NCI-H146 treated with DMSO at 0.1 percent for 48 hours (cell line): ENCODE results near the gene ALK.

Experiments used
- DNase-seq: peaks from one replicate; lab custom pipeline; 2025; ENCODE audit not compliant: unreplicated experiment; lab: John Stamatoyannopoulos, UW

Gene ALK

DNA sequence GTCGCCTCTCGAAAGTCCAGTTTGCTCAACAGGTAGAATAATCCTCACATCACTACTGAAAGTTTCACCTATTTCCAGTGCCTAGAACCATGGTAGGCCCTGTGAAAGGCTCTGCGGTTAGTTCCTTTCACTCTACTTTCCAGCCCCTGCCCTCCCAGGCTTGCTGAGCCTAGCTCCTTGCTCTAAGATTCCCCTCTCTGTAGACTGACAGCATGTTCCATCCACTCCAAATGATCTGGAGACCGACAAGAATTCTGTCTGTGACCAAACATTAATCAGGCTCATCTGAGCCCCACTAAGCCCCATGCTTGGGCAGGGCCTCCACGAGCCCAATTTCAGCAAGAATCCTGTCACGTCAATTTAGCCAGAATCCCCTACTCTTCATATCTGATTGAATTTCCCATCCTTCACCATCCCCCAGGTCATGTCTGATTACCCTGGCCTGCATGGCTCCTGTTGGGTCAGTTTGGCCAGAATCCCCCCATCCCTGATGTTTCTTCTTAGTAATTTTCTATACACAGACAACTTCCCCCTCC, 307.0 kb downstream of the ALK start:
- no peak for DNase-seq

DNA sequence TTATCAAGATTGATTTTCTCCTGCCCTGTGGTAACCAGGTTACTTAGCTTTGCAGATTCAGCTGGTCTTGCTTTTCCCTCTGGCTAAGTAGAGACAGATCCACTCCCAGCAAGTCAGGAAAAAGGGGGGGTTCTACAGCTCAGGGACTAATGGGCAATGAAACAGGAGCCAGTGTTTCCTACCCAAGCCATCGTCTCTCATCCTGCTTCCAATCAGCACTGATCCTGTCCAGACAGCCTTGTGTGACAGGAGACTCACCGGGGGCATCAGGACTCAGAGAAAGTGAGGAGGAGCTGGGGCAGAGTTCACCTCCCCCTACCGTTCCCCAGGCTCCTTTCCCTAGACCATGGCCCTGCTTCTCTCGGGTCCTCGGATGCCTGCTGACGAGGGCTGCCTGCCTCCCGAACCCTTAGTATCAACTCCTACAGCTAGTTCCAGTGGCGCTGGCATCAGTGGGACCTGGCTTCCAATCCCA, 307.6 kb downstream of the ALK start:
- DNase-seq = no peak

DNA sequence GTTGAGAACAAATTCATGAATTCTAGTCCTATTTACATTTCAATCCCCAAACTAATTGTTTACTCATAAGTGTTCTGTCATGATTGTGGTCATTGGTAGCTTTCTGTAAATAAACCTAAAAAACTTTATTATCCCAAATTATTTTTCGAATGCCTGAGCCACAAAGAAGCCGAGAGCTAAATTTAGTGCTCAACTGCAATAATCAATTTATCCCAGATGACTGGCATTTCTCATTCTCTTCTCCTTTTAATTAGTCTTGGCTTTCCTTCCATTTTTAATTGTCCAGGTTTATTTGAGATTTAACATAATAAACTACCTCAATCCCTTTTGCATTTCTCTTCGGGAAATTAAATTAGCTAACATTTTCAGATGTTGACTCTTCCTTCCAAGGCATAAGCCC, 308.3 kb downstream of the ALK start:
- DNase-seq = no peak

DNA sequence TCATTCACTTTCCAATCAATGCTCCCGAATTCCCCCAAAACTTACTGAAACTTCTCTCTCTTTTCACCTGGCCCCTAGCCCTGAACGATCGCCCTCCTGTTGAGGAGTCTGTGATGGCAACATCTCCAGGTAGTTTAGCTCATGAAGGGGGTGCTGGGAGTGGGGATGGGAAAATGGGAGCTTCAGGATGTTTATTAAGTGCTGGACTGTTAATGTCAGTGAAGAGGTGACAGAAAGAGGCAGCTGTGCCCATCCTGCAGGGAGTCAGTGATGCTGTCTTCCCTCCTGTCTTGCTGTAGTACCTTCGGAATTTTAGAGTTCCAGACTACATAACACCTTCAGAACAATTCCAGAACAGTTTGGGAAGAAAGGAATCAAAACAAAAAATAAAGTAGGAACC, 308.8 kb downstream of the ALK start:
- no peak for DNase-seq

DNA sequence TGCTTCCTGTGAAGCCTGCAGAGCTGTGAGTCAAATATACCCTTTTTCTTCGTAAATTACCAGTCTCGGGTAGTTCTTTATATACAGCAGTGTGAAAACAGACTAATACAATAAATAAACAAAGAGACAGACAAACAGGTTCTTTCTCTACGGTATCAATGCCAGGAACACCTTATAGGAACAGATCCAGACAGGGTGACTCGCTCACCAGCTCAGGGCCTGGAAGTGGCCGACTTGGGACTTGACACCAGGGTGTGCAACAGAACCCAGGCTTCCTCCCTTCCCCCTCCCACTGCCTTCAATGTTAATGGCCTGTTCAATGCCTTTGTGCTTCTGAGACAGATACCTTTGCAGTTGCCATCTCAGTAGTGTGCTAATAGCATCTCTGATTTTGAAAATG, 309.5 kb downstream of the ALK start:
- no peak for DNase-seq

DNA sequence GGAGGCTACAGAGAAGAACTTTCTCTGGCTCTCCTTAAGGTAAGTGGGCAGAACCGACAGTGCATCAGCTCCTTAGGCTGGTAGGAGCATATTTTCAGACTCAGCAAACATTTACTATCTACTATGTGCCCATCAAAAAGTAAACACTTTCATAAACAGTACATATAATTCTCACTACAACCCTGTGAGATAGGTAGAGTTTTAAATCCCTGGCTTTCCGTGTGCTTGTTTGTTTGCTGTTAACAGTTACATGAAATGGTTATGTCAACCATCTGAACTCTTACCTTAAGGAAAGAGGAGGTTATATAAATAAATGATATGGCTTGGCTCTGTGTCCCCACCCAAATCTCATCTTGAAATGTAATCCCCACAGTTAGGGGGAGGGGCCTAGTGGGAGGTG, 310.1 kb downstream of the ALK start:
- DNase-seq = no peak

DNA sequence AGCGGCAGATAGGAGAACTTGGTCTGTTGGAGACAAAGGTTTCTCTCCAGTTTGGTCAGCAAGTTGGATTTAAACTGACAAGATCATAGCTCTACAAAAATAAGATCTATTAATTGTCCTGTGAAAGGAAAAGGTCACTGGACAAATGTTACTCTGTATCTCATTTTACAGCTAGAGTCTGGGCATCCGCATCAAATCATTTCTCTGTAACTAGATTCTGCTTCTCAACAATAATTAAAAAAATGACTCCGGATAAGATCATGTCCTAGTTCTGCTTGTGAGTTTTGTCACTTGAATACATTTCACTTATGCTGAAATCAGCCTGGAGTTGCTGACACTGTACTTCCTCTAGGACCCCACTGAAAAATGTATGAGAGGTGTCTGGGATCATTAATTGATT, 310.8 kb downstream of the ALK start:
- no peak for DNase-seq

DNA sequence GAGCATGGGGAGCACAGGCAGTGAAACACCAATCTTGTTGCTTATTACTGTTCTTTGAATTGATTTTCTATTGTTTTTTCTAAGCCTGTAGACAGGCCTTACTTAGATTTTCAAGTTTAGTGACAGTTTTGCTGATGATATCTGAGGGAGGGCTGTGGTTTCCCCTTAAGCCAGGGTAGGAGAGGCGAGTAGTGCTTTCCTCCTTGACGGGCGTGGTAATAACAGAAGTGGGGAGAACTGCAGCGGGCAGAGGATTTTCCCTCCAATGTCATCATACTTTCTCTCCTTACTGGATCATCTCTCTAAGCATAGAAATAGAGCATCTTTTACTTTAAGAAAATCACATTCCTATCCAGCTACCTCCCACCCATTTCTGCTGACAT, 314.4 kb downstream of the ALK start:
- DNase-seq = no peak

DNA sequence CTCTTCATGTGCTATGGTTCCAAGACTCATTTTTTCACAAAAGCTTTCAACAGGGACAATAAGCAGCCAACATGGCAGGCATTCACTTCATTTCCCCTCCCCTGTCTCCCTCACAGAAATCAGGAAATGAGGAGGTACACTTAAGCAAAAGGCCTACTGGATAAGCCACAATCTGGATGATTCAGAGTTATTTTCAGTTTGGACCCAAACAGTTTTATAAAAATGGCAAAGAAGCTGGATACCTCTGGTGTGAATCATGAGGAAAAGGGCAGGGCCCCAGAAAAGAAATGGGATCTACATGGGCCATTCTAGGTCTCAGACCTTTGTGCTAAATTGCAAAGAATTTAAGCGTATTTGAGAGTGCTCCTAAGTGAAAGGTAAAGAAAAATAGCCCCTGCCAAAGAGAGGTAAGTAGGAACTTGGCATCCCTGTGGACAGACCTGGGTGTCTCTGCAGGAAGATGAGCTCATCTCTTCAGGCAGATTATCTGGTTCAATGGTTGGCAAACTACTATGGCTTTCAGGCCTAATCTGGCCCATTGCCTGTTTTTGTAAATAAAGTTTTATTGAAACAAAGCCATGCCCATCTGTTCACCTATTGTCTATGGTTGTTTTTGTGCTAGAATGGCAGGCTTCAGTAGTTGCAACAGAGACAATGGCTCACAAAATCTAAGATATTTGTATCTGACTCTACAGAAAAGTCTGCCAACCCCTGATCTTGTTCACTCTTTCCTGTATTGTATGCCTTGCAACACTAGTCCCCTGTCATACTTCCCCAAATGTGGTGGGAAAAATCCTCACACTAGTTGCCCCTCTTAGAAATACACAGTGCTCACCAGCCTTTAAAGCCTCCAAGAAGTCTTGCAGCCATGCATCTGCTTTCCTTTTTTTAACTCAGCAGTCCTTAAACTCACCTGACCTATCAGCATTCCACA, 315.0 kb downstream of the ALK start:
- DNase-seq = no peak

DNA sequence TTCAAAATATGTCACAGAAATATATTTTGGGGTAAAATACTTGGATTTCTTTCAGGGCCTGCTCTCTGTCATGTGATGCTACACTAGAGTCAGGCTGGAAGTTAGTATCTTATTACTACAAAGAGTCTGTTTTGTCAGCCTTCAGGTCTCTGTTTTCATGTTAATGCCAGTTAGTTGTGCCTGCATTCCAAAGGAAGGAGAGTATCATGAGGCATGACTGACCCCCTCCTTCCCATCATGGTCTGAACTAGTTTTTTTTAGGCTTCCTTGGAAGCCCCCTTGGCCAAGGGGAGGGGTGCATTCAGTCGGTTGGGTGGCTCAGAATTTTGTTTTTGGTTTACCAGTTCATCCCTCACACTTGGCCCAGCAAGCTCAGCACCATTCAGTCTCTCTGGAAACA, 318.0 kb downstream of the ALK start:
- no peak for DNase-seq

DNA sequence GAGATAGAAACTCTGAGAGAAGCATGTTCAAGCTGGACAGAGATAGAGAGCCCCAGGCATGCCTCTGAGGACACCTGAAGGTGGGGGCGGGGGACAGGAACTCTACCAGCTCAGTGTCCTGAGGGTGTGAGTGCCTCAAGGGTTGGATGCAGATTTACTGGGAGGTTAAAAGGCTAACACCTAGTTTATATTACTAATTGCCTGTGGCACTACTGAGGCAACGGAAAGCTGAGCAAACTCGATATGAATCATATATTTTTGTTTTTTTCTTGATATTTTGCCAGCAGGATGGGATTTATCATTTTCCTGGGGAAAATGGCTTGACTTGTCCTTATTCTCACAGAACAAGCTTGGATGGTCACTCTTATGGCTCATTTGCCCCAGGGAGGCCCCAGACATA, 319.5 kb downstream of the ALK start:
- DNase-seq = no peak

DNA sequence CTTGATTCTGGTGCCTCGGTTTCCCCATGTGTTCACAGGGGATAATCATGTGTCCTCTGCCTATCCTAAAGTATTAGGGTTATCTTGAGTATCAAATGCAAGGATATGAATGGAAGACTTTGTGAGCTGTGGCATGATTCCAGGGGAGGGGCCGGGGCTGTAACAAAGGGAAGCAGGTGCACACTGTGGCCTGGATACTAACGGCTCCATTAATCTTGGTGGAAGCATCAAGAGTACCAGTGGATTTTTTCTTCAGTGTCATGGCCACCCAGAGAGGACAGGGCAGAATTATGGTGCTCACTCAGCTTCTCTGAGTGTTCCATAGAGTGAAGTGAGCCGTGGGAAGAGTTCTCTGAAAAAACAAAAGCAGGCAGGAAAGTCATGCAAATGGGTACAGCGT, 320.1 kb downstream of the ALK start:
- no peak for DNase-seq

DNA sequence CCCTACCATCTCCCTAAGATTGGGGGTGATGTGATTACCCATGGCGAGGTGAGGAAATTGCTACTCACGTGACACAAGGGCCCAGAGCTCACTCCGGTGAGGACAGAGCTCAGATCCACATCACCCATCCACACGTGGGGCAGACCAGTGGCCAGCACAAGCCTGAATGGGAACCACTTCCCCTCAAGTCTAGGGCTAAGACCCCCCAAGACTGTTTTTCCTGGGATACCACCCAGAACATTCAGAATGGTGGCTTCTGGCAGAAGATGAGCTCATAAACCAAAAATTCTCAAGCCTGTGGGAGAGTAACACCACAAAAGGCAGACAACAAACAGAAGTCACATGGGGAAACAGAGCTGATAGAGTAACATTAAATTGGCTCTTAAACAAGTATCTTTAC, 321.4 kb downstream of the ALK start:
- no peak for DNase-seq

DNA sequence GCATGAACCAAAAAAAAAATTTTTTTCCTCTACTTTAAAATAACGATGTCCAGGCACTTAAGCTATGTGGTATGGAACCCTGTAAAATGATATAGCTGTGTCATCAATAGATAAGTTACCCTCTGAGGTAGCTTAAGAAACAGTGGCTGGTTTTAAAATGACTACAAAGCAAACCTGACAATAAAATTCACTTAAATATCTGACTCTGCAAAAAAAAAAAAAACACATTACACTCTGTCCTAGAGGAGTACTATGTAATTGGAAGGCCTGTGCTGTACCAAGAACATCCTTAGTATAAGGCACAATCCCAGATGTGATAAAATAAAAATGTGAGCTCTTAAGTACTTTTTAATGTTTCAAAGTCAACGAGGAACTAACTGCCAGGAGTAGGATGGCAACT, 322.4 kb downstream of the ALK start:
- DNase-seq = no peak

DNA sequence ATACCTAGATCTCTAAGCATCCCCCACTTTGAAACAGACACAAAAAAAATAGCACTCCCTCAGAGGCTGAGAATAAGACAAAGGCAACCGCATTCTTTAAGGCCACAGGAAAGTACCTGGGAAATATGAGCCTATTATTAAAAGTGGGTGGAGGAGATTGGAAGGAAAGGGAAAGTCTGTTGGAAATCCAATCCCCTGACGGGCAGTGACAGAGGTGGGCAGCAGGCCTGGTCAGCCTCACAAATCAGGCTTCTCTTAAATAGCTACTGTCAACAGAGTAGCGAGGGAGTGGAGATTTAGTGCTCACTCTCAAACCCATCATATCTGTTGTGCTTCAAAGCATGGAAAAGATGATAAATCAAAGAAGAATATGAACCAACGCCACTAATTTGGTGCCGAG, 324.4 kb downstream of the ALK start:
- no peak for DNase-seq

DNA sequence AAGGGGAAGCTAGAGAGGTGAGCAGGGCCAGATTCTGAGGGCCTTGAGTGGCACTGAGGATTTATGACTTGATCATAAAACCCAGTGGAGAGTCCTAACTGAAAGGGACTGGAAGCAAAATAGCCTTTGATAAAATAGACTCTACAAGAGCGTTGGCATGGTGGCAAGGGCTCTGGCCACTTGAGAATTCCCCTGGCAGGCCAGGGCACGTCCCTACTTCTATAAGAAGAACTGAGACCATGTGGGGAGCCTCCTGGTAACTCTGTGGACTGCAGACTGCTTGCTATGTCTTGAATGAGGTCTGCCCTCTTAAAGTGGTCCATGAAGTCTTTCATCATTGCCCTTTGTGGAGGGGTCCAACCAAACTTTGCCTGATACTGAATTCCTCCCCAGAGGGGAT, 324.8 kb downstream of the ALK start:
- no peak for DNase-seq

DNA sequence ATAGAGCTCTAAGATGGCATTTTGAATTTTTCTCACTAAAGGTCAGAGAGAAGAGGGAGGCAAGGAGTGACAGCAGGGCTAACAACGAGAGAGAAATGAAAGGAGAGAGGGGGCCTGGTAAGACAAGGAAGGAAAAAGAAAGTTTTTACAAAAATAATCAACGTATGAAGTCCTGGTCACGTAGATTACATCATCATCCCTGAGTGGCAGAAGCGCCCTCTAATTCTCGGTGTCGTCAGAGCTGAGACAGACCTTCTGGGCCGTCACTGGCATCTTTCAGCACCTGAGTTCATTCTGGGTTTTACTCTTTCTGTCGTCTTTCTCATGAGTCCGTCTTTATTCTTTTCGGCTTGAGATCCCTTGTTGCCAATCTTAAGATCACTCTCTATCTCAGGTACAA, 329.8 kb downstream of the ALK start:
- DNase-seq = no peak

DNA sequence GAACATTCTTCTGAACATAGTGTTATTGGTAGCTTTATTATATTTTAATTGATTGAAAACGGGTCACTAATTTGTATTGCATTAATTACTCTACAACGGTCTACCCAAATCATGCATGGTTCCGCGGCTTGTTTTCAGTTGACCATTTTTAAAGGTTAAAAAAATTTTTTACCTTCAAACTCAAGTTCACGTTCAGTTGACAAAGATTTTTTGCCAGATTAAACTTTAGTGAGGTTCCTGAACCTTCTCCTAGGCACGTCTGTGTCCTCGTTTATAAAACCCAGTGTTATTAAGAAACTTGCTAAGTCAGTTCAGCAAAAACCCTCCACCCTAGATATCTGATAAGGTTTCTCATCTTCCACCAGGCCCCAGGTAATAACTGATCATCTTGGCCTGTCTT, 331.2 kb downstream of the ALK start:
- DNase-seq = no peak

DNA sequence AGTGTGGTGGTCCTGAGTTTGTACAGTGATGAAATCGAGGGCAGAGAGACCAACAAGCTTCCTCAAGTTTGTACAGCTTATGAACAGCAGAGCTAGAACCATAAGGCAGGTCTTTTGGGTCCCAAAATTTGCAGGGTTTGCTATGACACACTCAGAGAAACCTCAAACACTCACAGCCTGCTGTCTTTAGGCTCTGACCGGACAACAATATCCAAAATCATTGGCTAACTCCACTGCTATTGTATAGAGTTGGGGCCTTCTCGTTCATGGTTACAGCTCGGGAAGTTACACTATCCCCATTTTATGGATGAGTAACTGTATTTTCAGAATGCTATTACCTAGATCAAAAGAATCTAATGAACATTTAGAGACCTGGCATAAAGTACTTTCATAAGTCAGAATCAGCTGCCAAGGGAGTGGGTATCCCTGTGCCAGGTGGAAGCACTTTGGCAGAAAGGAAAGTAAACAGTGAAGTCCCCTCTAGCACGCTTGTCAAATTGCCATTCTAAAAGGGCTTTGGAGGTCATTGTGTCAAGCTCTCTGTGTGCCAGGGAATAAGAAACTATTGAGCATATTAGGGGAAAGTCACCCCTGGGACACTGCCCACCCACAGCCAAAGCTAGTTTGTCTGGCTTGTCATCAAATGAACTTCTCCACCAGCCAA, 331.8 kb downstream of the ALK start:
- no peak for DNase-seq

DNA sequence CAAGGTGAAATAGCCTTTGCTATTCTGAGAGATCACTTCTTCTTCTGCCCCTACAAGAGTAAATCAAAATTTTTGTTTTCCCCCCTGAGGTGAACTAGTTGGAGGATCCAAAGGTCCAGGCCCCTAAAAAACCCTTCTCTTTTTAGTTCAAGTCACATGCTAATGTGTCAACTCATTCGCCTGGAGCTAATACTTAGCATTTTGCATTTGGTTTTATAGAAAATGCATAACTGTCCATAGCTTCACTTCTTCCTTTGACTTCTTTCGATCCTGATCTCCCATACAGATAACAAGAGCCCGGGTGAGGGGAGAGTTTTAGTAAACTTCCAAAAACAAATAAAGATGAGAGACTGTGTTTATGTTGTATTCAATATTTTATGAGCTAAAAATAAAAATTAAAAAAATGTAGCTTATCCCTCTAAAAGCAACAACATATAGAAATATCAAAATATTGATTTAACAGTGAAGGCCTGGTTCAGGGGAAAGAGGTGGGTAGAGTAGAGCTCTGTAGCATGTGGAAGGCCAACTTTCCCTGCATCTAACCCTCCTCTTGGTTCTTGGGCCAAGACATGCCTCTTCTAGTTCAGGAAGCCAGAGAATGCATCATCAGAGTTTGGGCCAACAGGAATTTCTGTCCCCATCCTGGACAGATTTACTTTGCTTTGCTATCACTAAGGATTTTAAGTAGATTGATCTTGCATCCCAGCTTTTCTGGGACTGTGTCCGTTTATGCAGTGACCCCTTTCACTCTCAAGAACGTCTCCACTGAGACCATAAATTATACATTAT, 333.8 kb downstream of the ALK start:
- DNase-seq = no peak

DNA sequence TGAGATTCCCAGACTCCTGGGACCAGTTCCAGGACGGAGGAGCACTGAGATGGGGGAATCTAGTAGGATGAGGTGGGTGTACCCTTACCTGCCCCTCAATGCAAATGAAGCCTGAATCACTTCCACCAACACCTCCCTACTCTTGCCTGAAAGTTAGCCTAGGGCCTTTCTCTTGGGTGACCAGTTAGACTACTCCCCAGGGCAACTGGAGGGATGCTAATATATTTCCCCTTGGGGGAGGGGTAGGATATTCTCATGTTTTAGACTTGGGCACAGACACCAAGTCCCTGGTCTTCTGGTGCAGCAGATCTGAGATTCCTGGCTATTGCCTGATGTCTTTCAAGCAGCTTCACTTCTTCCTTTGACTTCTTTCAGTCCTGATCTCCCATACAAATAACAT, 334.5 kb downstream of the ALK start:
- no peak for DNase-seq
